Kidney epithelial cell (primary cell): Measurements from ENCODE around the gene KRTAP3-3. TPM values are rescaled to one million over a fixed set of nuclear protein-coding genes. Genes with fewer than 3 reads are reported as not detected.

Source experiments
- DNase-seq: peaks from one replicate; pipeline ENCODE4 v3.0.0-alpha.2; 2010; ENCODE audit warnings: low read depth
- H3K27me3 ChIP-seq: 2 replicates; pipeline ENCODE4 v1.6.0; 2011; ENCODE audit warnings: low read length; ENCODE audit not compliant: control insufficient read depth, insufficient read depth
- H3K36me3 ChIP-seq: 2 replicates; pipeline ENCODE4 v1.5.1; 2011; ENCODE audit warnings: low read length; ENCODE audit not compliant: control insufficient read depth, insufficient read depth
- H3K4me3 ChIP-seq: 2 replicates; pipeline ENCODE4 v1.5.1; 2011; ENCODE audit warnings: low read depth, mild to moderate bottlenecking, control low read depth, low read length
- CTCF ChIP-seq: IDR thresholded peaks from 2 replicates; pipeline ENCODE4 v1.5.1; 2011; ENCODE audit warnings: mild to moderate bottlenecking, moderate library complexity, low read length, control low read depth, inconsistent platforms; ENCODE audit not compliant: insufficient read depth, poor library complexity, severe bottlenecking
- total RNA-seq: library from RNA; depleted of rRNA; stranded (reverse); fragments of >200 nt; gene quantifications from 2 replicates; pipeline ENCODE4 v1.2.3, GENCODE V29; 2015

KRTAP3-3 gene
- total RNA-seq, 1 donor from 2014 or later: not detected

DNA sequence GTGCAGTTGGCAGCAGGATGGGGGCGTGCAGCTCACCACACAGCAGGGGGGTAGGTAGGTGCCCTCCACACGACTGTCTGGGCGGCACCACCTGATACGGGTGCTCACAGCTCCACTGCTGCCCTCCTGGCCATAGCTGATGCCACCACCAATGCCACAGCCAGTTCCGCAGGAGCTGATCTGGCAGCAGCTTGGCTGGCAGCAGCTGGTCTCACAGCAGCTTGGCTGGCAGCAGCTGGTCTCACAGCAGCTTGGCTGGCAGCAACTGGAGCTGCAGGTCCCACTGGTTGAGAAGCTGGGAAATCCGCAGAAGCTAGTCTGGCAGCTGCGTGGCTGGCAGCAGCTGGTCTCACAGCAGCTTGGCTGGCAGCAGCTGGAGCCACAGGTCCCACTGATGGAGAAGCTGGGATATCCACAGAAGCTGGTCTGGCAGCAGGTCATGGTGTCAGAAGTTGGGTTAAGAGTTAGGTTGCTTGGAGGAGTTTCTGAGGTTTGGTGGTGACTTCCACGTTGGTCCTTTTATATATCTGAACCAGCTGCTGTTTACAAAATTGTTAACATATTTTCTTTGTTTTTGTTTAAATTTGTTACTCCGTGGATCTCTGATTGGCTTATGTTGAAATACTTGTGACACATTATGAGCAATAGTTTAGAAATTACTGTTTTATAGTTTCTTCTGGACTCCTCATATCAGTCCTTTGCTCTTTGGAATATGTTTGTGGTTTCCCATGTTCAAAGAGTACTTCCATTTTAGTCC lies 32.9 kb upstream of the KRTAP3-3 start, which contains the start of gene KRTAP1-5:
Gene KRTAP1-5, minus strand, starts transcription at position 494 of the 757 bp plus-strand sequence. Its CDS starts 53 bp downstream, at position 441.
- Histone ChIP-seq H3K27me3 (no peaks in the 10 kb centered on the region), H3K4me3 (no peak within 1 kb of the TSS), H3K36me3 (no peaks in the 10 kb centered on the region)
- TF ChIP-seq CTCF: no peak
- DNase-seq: no peak

DNA sequence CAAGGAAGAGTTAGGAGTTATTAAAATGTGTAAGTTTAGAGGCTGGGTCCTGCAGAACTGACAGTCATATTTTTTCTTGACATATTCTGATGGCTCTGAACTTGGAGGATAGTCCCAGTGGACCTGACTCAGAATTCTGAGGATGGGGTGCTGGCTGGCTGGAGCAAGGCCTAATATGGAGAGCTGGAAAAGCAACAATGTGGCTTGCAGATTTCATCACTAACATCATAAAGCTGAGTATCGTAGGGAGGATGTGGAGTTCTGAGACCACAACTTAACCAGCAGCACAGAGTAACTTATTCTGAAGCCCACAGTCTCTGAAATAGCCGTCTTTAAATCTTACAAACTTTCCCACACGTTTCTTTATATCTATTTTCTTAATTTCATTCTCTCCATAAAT lies 30.7 kb upstream of the KRTAP3-3 start:
- no peak overlapping the region for H3K4me3 ChIP-seq
- no peaks in the 10 kb centered on the region for H3K36me3 ChIP-seq
- no peaks in the 10 kb centered on the region for H3K27me3 ChIP-seq
- no peak for DNase-seq
- no peak for TF ChIP-seq CTCF

DNA sequence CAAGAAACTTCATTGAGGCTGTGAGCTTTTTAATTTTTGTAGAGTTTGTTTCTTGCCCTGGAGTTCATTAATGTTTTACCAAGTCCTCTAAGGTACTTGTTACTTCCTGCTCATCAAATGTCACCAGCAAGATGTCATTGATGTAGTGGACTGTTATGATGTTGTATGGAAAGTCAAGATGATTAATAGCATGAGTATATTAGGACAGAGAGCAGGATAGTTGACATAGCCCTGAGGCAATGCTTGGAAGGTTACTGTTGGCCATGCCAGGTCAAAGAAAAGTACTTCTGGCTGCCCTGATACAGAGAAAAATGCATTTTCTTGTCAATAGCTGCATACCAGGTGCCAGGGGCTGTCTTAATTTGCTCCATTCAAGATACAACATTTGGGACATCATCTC lies 26.4 kb upstream of the KRTAP3-3 start:
- no peak for DNase-seq
- H3K36me3 ChIP-seq: no peaks in the 10 kb centered on the region

DNA sequence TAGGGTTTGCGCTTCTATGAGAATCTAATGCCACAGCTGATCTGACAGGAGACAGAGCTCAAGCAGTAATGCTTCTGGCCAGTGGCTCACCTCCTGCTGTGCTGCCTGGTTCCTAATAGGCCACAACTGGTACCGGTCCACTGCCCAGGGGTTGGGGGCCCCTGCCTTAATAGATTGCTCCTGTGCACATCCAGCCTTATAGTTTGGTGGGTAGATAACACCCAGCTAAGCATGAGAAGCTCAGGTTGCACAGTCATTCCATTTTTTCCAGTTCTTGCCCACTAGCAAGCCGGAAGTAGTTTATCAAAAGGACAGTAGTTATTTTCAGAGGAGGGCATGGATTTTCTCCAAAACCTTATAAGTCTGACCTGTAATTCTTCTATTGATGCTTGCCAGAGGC lies 25.5 kb upstream of the KRTAP3-3 start:
- DNase-seq: no peak
- no peak for TF ChIP-seq CTCF
- no peaks in the 10 kb centered on the region for H3K27me3 ChIP-seq
- H3K36me3 ChIP-seq: no peaks in the 10 kb centered on the region
- H3K4me3 ChIP-seq: no peak overlapping the region

More for the DNA sequence above, 26.4 kb upstream of the KRTAP3-3 start:
- Histone ChIP-seq H3K4me3 (no peak overlapping the region), H3K27me3 (no peaks in the 10 kb centered on the region)
- TF ChIP-seq CTCF: no peak

- Histone ChIP-seq H3K4me3 (no peak overlapping the region), H3K36me3 (no peaks in the 10 kb centered on the region), H3K27me3 (no peaks in the 10 kb centered on the region)
- no peak for DNase-seq
- TF ChIP-seq CTCF: no peak
Observed at GRCh38 chr17:41018541-41018940, 24.6 kb upstream of the KRTAP3-3 start.
